HepG2 (cell line): ENCODE data around the gene PNLDC1. TPM values are rescaled to one million over a fixed set of nuclear protein-coding genes. Genes with fewer than 3 reads are reported as not detected.

Source experiments
- CAMTA2 ChIP-seq: sonication (generic); formaldehyde crosslinking; IDR thresholded peaks from 2 replicates; pipeline ENCODE4 v1.4.0; 2020; ENCODE audit warnings: mild to moderate bottlenecking, missing genetic modification reagents, borderline replicate concordance
- HDAC1 ChIP-seq: sonication (generic); formaldehyde crosslinking; IDR thresholded peaks from 2 replicates; pipeline ENCODE4 v1.5.1; 2020; ENCODE audit warnings: mild to moderate bottlenecking, missing genetic modification reagents
- IRF2 ChIP-seq: IDR thresholded peaks from 2 replicates; pipeline ENCODE4 v1.6.1; 2018; ENCODE audit warnings: missing genetic modification reagents, missing compliant biosample characterization
- LCORL ChIP-seq, 2 experiments: fragments of 450-650 bp in 1 of 2; sonication (generic) in 1 of 2; formaldehyde crosslinking in 1 of 2; IDR thresholded peaks; 2 replicates each; pipeline versions ENCODE4 v1.5.0 to v1.6.1; 2017 to 2020; ENCODE audit warnings: antibody characterized with exemption in 1 of 2, missing genetic modification reagents in 1 of 2
- NCOA1 ChIP-seq: sonication (generic); formaldehyde crosslinking; IDR thresholded peaks from 2 replicates; pipeline ENCODE4 v1.9.0; 2021; ENCODE audit warnings: missing genetic modification reagents
- PHF8 ChIP-seq: sonication (generic); formaldehyde crosslinking; IDR thresholded peaks from 2 replicates; pipeline ENCODE4 v1.5.0; 2020; ENCODE audit warnings: missing genetic modification reagents
- REXO4 ChIP-seq: sonication (generic); formaldehyde crosslinking; IDR thresholded peaks from 2 replicates; pipeline ENCODE4 v1.8.0; 2022; ENCODE audit warnings: missing genetic modification reagents, mild to moderate bottlenecking, borderline replicate concordance
- SNRNP70 ChIP-seq: fragments of 200-400 bp; formaldehyde crosslinking; IDR thresholded peaks from 2 replicates; pipeline ENCODE4 v1.6.1; 2017; ENCODE audit warnings: mild to moderate bottlenecking, low read depth, low read length, moderate library complexity
- TGIF2 ChIP-seq: IDR thresholded peaks from 2 replicates; pipeline ENCODE4 v1.6.1; 2016; ENCODE audit warnings: control low read depth, missing compliant biosample characterization
- ZFP90 ChIP-seq: sonication (generic); formaldehyde crosslinking; IDR thresholded peaks from 2 replicates; pipeline ENCODE4 v1.8.0; 2022; ENCODE audit warnings: missing genetic modification reagents, mild to moderate bottlenecking, inconsistent platforms, borderline replicate concordance
- ZNF260 ChIP-seq: sonication (generic); formaldehyde crosslinking; IDR thresholded peaks from 2 replicates; pipeline ENCODE4 v1.4.0; 2020; ENCODE audit warnings: missing genetic modification reagents, low read depth, mild to moderate bottlenecking, borderline replicate concordance
- ZNF30 ChIP-seq: sonication (generic); formaldehyde crosslinking; IDR thresholded peaks from 2 replicates; pipeline ENCODE4 v1.5.0; 2020; ENCODE audit warnings: mild to moderate bottlenecking, missing genetic modification reagents
- ZNF615 ChIP-seq: sonication (generic); formaldehyde crosslinking; IDR thresholded peaks from 2 replicates; pipeline ENCODE4 v1.5.0; 2020; ENCODE audit warnings: mild to moderate bottlenecking, missing genetic modification reagents, borderline replicate concordance
- ZNF75D ChIP-seq: sonication (generic); formaldehyde crosslinking; IDR thresholded peaks from 2 replicates; pipeline ENCODE4 v1.8.1; 2023; ENCODE audit warnings: missing genetic modification reagents, mild to moderate bottlenecking, borderline replicate concordance
- polyA plus RNA-seq, 8 experiments: library from polyadenylated mRNA; depleted of rRNA in 3 of 8; stranded (reverse) in 7 of 8; unstranded in 1 of 8; fragments of >200 nt; fragmentation: Illumina TruSeq in 4 of 8; extraction: Trizol in 4 of 8; gene quantifications; 2 replicates each; pipeline versions ENCODE4 v1.2.1 to v1.2.3, GENCODE V29; 2011 to 2016; ENCODE audit warnings: low read depth in 4 of 8, missing spikeins in 1 of 8, mixed read lengths in 1 of 8; ENCODE audit not compliant: insufficient read depth in 1 of 8
- total RNA-seq, 5 experiments: library from RNA; depleted of rRNA; stranded (reverse); fragments of >200 nt; fragmentation: Illumina TruSeq; extraction: Trizol; gene quantifications; 2 replicates each; pipeline ENCODE4 v1.2.3, GENCODE V29; 2016; ENCODE audit warnings: low read depth in 1 of 5
- TF ChIP-seq, protein P1 (sequence below): sonication (generic); formaldehyde crosslinking; IDR thresholded peaks from 2 replicates; pipeline ENCODE4 v1.4.0; 2020; ENCODE audit warnings: missing genetic modification reagents, mild to moderate bottlenecking, borderline replicate concordance
- TF ChIP-seq, protein P2 (sequence below): sonication (generic); formaldehyde crosslinking; conservative IDR thresholded peaks from 2 replicates; pipeline ENCODE4 v1.4.0; 2020; ENCODE audit warnings: missing genetic modification reagents
- TF ChIP-seq, protein P3 (sequence below): sonication (generic); formaldehyde crosslinking; IDR thresholded peaks from 2 replicates; pipeline ENCODE4 v1.4.0; 2020; ENCODE audit warnings: missing genetic modification reagents, borderline replicate concordance
- TF ChIP-seq, protein P4 (sequence below): sonication (generic); formaldehyde crosslinking; IDR thresholded peaks from 2 replicates; pipeline ENCODE4 v1.5.0; 2020; ENCODE audit warnings: missing genetic modification reagents

The PNLDC1 gene
- total and polyA plus RNA-seq, 2 of the 13 experiments (the other 11 are each of a cell fraction or from before 2014, with no cell fraction given) = not detected

DNA sequence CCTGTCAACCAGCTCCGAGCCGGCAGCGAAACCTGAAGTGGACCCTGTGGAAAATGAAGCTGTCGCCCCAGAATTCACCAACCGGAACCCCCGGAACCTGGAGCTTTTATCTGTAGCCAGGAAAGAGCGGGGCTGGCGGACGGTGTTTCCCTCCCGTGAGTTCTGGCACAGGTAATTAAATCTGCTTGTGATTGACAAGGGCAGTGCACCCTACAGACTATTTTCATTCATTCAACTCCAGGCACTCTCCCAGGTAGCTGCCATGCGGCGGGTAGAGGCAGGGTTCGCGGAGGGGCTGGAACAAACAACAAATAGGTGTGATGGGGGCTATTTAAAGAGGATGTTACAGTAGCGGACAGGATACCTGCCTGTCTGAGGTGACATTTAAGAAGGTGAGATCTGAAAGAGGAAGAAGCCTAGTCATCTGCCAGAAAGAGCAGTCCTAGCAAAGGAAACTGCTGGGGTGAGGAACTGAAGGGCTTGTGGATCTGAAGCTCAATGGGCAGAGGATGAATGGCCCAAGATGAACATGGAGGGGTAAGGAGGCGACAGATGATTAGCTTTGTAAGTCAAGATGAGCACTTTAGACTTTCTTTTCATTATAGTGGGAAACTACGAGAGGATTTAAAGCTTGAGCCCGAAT is 9.0 kb upstream of the PNLDC1 start (continued):
- TF ChIP-seq, protein P1, sequence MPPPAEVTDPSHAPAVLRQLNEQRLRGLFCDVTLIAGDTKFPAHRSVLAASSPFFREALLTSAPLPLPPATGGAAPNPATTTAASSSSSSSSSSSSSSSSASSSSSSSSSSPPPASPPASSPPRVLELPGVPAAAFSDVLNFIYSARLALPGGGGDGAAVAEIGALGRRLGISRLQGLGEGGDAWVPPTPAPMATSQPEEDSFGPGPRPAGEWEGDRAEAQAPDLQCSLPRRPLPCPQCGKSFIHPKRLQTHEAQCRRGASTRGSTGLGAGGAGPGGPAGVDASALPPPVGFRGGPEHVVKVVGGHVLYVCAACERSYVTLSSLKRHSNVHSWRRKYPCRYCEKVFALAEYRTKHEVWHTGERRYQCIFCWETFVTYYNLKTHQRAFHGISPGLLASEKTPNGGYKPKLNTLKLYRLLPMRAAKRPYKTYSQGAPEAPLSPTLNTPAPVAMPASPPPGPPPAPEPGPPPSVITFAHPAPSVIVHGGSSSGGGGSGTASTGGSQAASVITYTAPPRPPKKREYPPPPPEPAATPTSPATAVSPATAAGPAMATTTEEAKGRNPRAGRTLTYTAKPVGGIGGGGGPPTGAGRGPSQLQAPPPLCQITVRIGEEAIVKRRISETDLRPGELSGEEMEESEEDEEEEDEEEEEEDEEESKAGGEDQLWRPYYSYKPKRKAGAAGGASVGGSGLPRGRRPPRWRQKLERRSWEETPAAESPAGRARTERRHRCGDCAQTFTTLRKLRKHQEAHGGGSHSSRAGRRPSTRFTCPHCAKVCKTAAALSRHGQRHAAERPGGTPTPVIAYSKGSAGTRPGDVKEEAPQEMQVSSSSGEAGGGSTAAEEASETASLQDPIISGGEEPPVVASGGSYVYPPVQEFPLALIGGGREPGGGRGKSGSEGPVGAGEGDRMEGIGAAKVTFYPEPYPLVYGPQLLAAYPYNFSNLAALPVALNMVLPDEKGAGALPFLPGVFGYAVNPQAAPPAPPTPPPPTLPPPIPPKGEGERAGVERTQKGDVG (CRISPR knock-in tag) = no peak
- TF ChIP-seq NCOA1 = peak; percentile 76
- TF ChIP-seq, protein P2, sequence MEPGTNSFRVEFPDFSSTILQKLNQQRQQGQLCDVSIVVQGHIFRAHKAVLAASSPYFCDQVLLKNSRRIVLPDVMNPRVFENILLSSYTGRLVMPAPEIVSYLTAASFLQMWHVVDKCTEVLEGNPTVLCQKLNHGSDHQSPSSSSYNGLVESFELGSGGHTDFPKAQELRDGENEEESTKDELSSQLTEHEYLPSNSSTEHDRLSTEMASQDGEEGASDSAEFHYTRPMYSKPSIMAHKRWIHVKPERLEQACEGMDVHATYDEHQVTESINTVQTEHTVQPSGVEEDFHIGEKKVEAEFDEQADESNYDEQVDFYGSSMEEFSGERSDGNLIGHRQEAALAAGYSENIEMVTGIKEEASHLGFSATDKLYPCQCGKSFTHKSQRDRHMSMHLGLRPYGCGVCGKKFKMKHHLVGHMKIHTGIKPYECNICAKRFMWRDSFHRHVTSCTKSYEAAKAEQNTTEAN (CRISPR knock-in tag) = no peak
- no peak for TF ChIP-seq SNRNP70
- TF ChIP-seq HDAC1 (CRISPR knock-in tag) = no peak
- TF ChIP-seq REXO4 (CRISPR knock-in tag) = no peak
- TF ChIP-seq ZNF615 (CRISPR knock-in tag) = no peak
- no peak for TF ChIP-seq ZNF260 (CRISPR knock-in tag)
- TF ChIP-seq, protein P3, sequence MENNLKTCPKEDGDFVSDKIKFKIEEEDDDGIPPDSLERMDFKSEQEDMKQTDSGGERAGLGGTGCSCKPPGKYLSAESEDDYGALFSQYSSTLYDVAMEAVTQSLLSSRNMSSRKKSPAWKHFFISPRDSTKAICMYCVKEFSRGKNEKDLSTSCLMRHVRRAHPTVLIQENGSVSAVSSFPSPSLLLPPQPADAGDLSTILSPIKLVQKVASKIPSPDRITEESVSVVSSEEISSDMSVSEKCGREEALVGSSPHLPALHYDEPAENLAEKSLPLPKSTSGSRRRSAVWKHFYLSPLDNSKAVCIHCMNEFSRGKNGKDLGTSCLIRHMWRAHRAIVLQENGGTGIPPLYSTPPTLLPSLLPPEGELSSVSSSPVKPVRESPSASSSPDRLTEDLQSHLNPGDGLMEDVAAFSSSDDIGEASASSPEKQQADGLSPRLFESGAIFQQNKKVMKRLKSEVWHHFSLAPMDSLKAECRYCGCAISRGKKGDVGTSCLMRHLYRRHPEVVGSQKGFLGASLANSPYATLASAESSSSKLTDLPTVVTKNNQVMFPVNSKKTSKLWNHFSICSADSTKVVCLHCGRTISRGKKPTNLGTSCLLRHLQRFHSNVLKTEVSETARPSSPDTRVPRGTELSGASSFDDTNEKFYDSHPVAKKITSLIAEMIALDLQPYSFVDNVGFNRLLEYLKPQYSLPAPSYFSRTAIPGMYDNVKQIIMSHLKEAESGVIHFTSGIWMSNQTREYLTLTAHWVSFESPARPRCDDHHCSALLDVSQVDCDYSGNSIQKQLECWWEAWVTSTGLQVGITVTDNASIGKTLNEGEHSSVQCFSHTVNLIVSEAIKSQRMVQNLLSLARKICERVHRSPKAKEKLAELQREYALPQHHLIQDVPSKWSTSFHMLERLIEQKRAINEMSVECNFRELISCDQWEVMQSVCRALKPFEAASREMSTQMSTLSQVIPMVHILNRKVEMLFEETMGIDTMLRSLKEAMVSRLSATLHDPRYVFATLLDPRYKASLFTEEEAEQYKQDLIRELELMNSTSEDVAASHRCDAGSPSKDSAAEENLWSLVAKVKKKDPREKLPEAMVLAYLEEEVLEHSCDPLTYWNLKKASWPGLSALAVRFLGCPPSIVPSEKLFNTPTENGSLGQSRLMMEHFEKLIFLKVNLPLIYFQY (CRISPR knock-in tag) = no peak
- TF ChIP-seq IRF2 = no peak
- TF ChIP-seq, protein P4, sequence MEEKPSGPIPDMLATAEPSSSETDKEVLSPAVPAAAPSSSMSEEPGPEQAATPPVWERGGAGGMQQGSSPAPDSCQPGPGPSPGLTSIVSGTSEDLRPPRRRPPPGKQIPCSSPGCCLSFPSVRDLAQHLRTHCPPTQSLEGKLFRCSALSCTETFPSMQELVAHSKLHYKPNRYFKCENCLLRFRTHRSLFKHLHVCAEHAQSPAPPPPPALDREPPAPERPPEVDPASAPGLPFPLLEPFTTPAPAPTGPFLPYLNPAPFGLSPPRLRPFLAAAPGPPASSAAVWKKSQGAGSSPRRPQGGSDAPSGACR (CRISPR knock-in tag) = 0 out of 2 replicates have a peak, but pooled peaks have one; percentile 47
- TF ChIP-seq TGIF2 (CRISPR knock-in tag) = peak; percentile 32; the same call in 1 of the 2 replicates
- TF ChIP-seq CAMTA2 (CRISPR knock-in tag) = no peak
- TF ChIP-seq ZNF75D (CRISPR knock-in tag) = 0 out of 2 replicates have a peak, but pooled peaks have one; percentile 55
- no peak for TF ChIP-seq PHF8
- TF ChIP-seq LCORL (IDR thresholded peaks at IDR 0.05) = no peak
- peak; percentile 45; the same call in 1 of the 2 replicates for TF ChIP-seq LCORL (CRISPR knock-in tag; IDR thresholded peaks at IDR 0.05)
- no peak for TF ChIP-seq ZFP90 (CRISPR knock-in tag)
- 0 out of 2 replicates have a peak, but pooled peaks have one; percentile 47 for TF ChIP-seq ZNF30 (CRISPR knock-in tag)
